ENCODE results near the gene FIGLA.

DNA sequence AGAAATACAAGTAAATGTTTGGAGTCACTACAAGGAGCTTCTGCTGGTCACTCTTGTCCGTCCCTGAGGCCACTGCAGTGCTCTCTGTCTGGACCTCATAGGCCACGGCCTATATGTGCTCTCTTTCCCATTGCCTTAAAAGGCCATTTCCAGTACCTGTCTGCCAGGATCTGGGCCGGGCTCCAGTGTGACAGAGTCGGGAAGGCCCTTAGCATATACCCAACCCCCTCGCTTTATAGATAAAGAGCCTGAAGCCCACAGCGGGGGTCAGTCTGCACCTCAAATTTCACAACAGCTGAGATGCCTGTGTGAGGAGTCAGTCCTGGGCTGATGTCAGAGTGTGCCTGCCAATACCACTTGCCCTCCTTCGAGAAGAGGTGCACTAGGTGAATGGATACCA lies 62.3 kb downstream of the FIGLA start:
- TF ChIP-seq, protein P1, sequence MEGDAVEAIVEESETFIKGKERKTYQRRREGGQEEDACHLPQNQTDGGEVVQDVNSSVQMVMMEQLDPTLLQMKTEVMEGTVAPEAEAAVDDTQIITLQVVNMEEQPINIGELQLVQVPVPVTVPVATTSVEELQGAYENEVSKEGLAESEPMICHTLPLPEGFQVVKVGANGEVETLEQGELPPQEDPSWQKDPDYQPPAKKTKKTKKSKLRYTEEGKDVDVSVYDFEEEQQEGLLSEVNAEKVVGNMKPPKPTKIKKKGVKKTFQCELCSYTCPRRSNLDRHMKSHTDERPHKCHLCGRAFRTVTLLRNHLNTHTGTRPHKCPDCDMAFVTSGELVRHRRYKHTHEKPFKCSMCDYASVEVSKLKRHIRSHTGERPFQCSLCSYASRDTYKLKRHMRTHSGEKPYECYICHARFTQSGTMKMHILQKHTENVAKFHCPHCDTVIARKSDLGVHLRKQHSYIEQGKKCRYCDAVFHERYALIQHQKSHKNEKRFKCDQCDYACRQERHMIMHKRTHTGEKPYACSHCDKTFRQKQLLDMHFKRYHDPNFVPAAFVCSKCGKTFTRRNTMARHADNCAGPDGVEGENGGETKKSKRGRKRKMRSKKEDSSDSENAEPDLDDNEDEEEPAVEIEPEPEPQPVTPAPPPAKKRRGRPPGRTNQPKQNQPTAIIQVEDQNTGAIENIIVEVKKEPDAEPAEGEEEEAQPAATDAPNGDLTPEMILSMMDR (conservative IDR thresholded peaks at IDR 0.05 in 1 of 2, IDR thresholded peaks at IDR 0.05 in 1 of 2; ENCODE audit: extremely low read depth in 1 of 2, insufficient read depth in 1 of 2, low read depth in 1 of 2, low read length in 2 of 2): no peak
- no peak for TF ChIP-seq EZH2 (IDR thresholded peaks at IDR 0.05; ENCODE audit: borderline replicate concordance, low read length)

Measured in mammary epithelial cell (primary cell).